B cell (primary cell): Measurements from ENCODE around the gene WDR86. TPM values are rescaled to one million over a fixed set of nuclear protein-coding genes. Genes with fewer than 3 reads are reported as not detected.
A peak's percentile ranks its signal among the peaks of the same experiment; 100 is the strongest.

Source experiments
- ATAC-seq: fragments of 200-7000 bp; cut with Tn5 transposase; one replicate; pipeline ENCODE4 v1.10.0; 2021; ENCODE audit warnings: low read depth, mild to moderate bottlenecking, moderate number of reproducible peaks, moderate library complexity
- CTCF ChIA-PET: fragments of 350-600 bp; sonication (Branson Sonifier 250); formaldehyde crosslinking; loops from one replicate; lab custom pipeline; 2021; ENCODE audit warnings: antibody characterized with exemption, inconsistent platforms; lab: Charles Lee
- POLR2A ChIA-PET: fragments of 350-600 bp; sonication (Branson Sonifier 250); formaldehyde crosslinking; loops from one replicate; lab custom pipeline; 2021; ENCODE audit warnings: antibody characterized with exemption; lab: Charles Lee
- DNase-seq: peaks from one replicate; pipeline ENCODE4 v3.0.0; 2013
- H2AFZ ChIP-seq: 2 replicates; pipeline ENCODE4 v1.6.1; 2012; ENCODE audit warnings: mild to moderate bottlenecking, low read depth, low read length; ENCODE audit not compliant: insufficient read depth, poor library complexity, severe bottlenecking
- H3K27ac ChIP-seq, 2 donors: 1 replicate in 1 of 2; 2 replicates in 1 of 2; pipeline ENCODE4 v1.5.1; 2012 to 2013; ENCODE audit warnings: low read length in 2 of 2, mild to moderate bottlenecking in 2 of 2, moderate library complexity in 1 of 2
- H3K27me3 ChIP-seq, 4 experiments: fragments of 200-600 bp in 1 of 4; sonication (generic) in 1 of 4; replicated peaks in 1 of 4; 1 replicate in 2 of 4; 2 replicates in 2 of 4; pipeline versions ENCODE4 v1.6.1 to v1.7.0; 2013 to 2016; ENCODE audit warnings: low read length in 3 of 4, mild to moderate bottlenecking in 2 of 4, mixed read lengths in 1 of 4, moderate library complexity in 1 of 4; ENCODE audit not compliant: insufficient read depth in 4 of 4, control insufficient read depth in 3 of 4; ENCODE audit errors: control extremely low read depth in 1 of 4
- H3K36me3 ChIP-seq, 2 experiments: replicated peaks in 1 of 2; 1 replicate in 1 of 2; 2 replicates in 1 of 2; pipeline versions ENCODE4 v1.6.1 to v1.7.1; 2013; ENCODE audit warnings: low read length in 1 of 2; ENCODE audit not compliant: insufficient read depth in 2 of 2, control insufficient read depth in 1 of 2; ENCODE audit errors: control extremely low read depth in 1 of 2, extremely low read depth in 1 of 2
- H3K4me1 ChIP-seq, 2 donors: fragments of 200-600 bp in 1 of 2; sonication (generic) in 1 of 2; 1 replicate in 1 of 2; 2 replicates in 1 of 2; pipeline versions ENCODE4 v1.5.1 to v1.6.1; 2013 to 2017; ENCODE audit warnings: low read length in 2 of 2; ENCODE audit not compliant: control insufficient read depth in 2 of 2, insufficient read depth in 2 of 2
- H3K4me2 ChIP-seq: replicated peaks from 2 replicates; pipeline ENCODE3; 2012; ENCODE audit warnings: mild to moderate bottlenecking, low read depth, low read length; ENCODE audit not compliant: poor library complexity, severe bottlenecking
- H3K4me3 ChIP-seq, 5 experiments: fragments of 200-600 bp in 1 of 5; sonication (generic) in 1 of 5; 1 replicate in 3 of 5; 2 replicates in 2 of 5; pipeline versions ENCODE4 v1.5.1 to v1.7.0; 2011 to 2016; ENCODE audit warnings: low read length in 4 of 5, mild to moderate bottlenecking in 4 of 5, low read depth in 2 of 5, control low read depth in 1 of 5, moderate library complexity in 1 of 5; ENCODE audit not compliant: insufficient read depth in 1 of 5; ENCODE audit errors: control extremely low read depth in 1 of 5, extremely low read depth in 1 of 5
- H3K79me2 ChIP-seq: fragments of 200-600 bp; sonication (generic); one replicate; pipeline ENCODE4 v1.6.0; 2016; ENCODE audit warnings: low read length; ENCODE audit not compliant: control insufficient read depth, insufficient read depth
- H3K9ac ChIP-seq: fragments of 200-600 bp; sonication (generic); 2 replicates; pipeline ENCODE4 v1.6.1; 2017; ENCODE audit warnings: mild to moderate bottlenecking, low read length, moderate library complexity
- H3K9me3 ChIP-seq, 3 donors: one replicate each; pipeline versions ENCODE4 v1.6.1 to v1.7.1; 2013; ENCODE audit warnings: low read length in 2 of 3; ENCODE audit not compliant: control insufficient read depth in 2 of 3, insufficient read depth in 1 of 3; ENCODE audit errors: control extremely low read depth in 1 of 3
- H4K20me1 ChIP-seq: 2 replicates; pipeline ENCODE4 v1.6.0; 2012; ENCODE audit warnings: mild to moderate bottlenecking, low read length; ENCODE audit not compliant: insufficient read depth, control insufficient read depth, poor library complexity, severe bottlenecking
- H3K27ac Mint-ChIP-seq: one replicate; pipeline ENCODE4 v1.8.0; 2021; ENCODE audit warnings: mixed read lengths
- H3K27me3 Mint-ChIP-seq: one replicate; pipeline ENCODE4 v1.8.0; 2021; ENCODE audit warnings: mixed read lengths
- H3K4me1 Mint-ChIP-seq: one replicate; pipeline ENCODE4 v1.8.0; 2021; ENCODE audit warnings: mixed read lengths
- H3K4me3 Mint-ChIP-seq: one replicate; pipeline ENCODE4 v1.8.0; 2021; ENCODE audit warnings: mixed read lengths
- H3K9me3 Mint-ChIP-seq: one replicate; pipeline ENCODE4 v1.8.0; 2022; ENCODE audit warnings: mixed read lengths; ENCODE audit not compliant: insufficient read depth
- EZH2 ChIP-seq: IDR thresholded peaks from 2 replicates; pipeline ENCODE4 v1.6.1; 2012; ENCODE audit warnings: borderline replicate concordance, low read depth, mild to moderate bottlenecking, moderate library complexity, low read length; ENCODE audit not compliant: insufficient read depth, poor library complexity, severe bottlenecking
- WGBS: methylation state at CpG from one replicate; pipeline ENCODE4 v1.1.5; 2013; ENCODE audit warnings: missing lambda C conversion rate; ENCODE audit not compliant: insufficient coverage; 5-methylcytosine and 5-hydroxymethylcytosine counted together
- intact Hi-C: fragments of 100-400 bp; cut with micrococcal nuclease; formaldehyde crosslinking; loops from one replicate; pipeline ENCODE4 v1.10.0; 2022
- polyA plus RNA-seq: library from polyadenylated mRNA; depleted of rRNA; stranded (reverse); fragments of >200 nt; gene quantifications from 2 replicates; pipeline ENCODE4 v1.2.3, GENCODE V29; 2012
- total RNA-seq, 2 donors: library from RNA; stranded (reverse); fragments of 120-200 nt in 1 of 2; gene quantifications; 1 replicate in 1 of 2; 2 replicates in 1 of 2; pipeline versions ENCODE4 v1.2.3 to v1.2.4, GENCODE V29; 2013 to 2022
- TF ChIP-seq, protein P1 (sequence below): fragments of 200-600 bp; IDR thresholded peaks from one replicate; pipeline ENCODE4 v1.8.0; 2022; ENCODE audit warnings: antibody characterized with exemption, mild to moderate bottlenecking

The WDR86 gene
- total and polyA plus RNA-seq, 2 donors (not counting 1 experiment from before 2014, with no cell fraction given) = 1.4 to 1.5 TPM

GRCh38 chr7:151405056-151405455 lies 4.8 kb downstream of the WDR86 start:
- no peak for TF ChIP-seq EZH2
- TF ChIP-seq, protein P1, sequence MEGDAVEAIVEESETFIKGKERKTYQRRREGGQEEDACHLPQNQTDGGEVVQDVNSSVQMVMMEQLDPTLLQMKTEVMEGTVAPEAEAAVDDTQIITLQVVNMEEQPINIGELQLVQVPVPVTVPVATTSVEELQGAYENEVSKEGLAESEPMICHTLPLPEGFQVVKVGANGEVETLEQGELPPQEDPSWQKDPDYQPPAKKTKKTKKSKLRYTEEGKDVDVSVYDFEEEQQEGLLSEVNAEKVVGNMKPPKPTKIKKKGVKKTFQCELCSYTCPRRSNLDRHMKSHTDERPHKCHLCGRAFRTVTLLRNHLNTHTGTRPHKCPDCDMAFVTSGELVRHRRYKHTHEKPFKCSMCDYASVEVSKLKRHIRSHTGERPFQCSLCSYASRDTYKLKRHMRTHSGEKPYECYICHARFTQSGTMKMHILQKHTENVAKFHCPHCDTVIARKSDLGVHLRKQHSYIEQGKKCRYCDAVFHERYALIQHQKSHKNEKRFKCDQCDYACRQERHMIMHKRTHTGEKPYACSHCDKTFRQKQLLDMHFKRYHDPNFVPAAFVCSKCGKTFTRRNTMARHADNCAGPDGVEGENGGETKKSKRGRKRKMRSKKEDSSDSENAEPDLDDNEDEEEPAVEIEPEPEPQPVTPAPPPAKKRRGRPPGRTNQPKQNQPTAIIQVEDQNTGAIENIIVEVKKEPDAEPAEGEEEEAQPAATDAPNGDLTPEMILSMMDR = no peak
- DNase-seq (no peak), ATAC-seq (no peak)
- no peak overlapping the region for H3K27ac Mint-ChIP-seq
- Histone ChIP-seq H3K27me3 (peaks cover 0 to 30% (median 9%) of the 10 kb centered on the region in 4 experiments), H3K4me2 (no peak overlapping the region), H3K4me3 (no peak overlapping the region), H3K9ac (no peak overlapping the region), H3K27ac (no peak overlapping the region), H3K9me3 (peaks cover 0 to 4% (median 0%) of the 10 kb centered on the region in 3 donors), H4K20me1 (no peaks in the 10 kb centered on the region), H3K4me1 (peaks cover 29 to 31% of the 10 kb centered on the region in 2 donors), H3K36me3 (no peaks in the 10 kb centered on the region), H3K79me2 (no peaks in the 10 kb centered on the region), H2AFZ (no peak overlapping the region)
- H3K27me3 Mint-ChIP-seq = peaks cover 11% of the 10 kb centered on the region
- intact Hi-C loops = no loop called here
- H3K4me3 Mint-ChIP-seq = no peak overlapping the region
- CTCF ChIA-PET = interaction anchor here (1.0 to 1.4 kb wide), 2 partner anchors 44 to 89 kb away, joined by 3 read pairs; no protein-coding TSS in a partner anchor
- no peaks in the 10 kb centered on the region for H3K9me3 Mint-ChIP-seq
- WGBS = 84% methylated on average over 8 of the region's 9 CpGs
- POLR2A ChIA-PET = interaction anchor here (0.6 to 1.2 kb wide), 2 partner anchors 52 to 235 kb away, joined by 3 to 4 read pairs; no protein-coding TSS in a partner anchor
- peaks cover 33% of the 10 kb centered on the region for H3K4me1 Mint-ChIP-seq

DNA sequence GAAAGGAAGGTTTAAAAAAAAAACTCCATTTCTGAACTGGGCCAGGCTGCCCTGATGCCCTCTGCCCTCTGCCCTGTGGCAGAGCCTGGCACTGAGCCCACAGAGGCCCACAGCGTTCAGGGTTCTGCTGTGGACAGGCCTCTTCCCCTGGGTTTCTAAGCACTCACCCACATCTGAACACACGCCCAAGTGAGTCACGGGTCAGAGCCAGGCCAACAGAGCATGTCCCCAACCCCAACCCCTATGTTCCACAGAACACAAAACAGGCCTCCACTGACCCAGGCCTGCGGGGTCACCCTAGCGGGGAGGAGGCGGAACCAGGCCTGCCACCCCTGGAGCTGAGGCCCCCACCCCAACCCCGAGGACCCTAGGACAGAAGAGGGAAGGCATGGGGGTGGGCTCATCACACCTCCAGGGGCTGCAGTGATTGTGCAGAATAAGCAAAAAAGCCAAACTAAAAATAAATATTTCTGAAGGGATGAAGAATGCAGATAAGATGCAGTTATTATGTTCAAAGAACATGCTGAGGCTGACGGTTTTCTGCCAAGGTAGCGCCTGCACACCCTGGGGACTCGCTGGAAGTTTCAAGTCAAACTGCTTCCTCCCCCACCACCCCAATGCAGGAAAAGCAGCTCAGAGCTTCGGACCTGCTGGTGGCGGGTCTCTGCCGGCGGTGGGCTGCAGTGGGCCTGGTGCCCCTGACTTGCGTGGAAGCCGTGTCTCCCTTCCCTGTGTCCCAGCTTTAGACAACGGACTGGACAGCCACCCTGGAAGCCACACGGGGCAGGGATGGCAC lies 5.4 kb downstream of the WDR86 start:
- no peak overlapping the region for H3K9ac ChIP-seq
- intact Hi-C loops = no loop called here
- H4K20me1 ChIP-seq = no peaks in the 10 kb centered on the region
- DNase-seq = peak; percentile 10
- H2AFZ ChIP-seq = no peak overlapping the region
- H3K4me3 ChIP-seq = no peak overlapping the region
- Mint-ChIP-seq H3K9me3 (no peaks in the 10 kb centered on the region), H3K4me3 (no peak overlapping the region), H3K27ac (no peak overlapping the region), H3K4me1 (peaks cover 36% of the 10 kb centered on the region), H3K27me3 (peaks cover 11% of the 10 kb centered on the region)
- no peak for TF ChIP-seq EZH2
- TF ChIP-seq, protein P1 = no peak
- ChIA-PET POLR2A (interaction anchor here (0.6 to 1.2 kb wide), 2 partner anchors 52 to 235 kb away, joined by 3 to 4 read pairs; no protein-coding TSS in a partner anchor), CTCF (interaction anchor here (1.0 kb wide), 1 partner anchor 45 kb away, joined by 3 read pairs; no protein-coding TSS in a partner anchor)
- ATAC-seq = no peak
- peaks cover 0 to 3% (median 0%) of the 10 kb centered on the region in 3 donors for H3K9me3 ChIP-seq
- H3K27me3 ChIP-seq = peaks cover 0 to 23% (median 7%) of the 10 kb centered on the region in 4 experiments
- no peaks in the 10 kb centered on the region for H3K36me3 ChIP-seq
- no peak overlapping the region for H3K27ac ChIP-seq
- no peak overlapping the region for H3K4me2 ChIP-seq
- peaks cover 23 to 28% of the 10 kb centered on the region in 2 donors for H3K4me1 ChIP-seq
- WGBS = 72% methylated on average over 11 of the region's 18 CpGs
- no peaks in the 10 kb centered on the region for H3K79me2 ChIP-seq
